ENCODE measurements around the gene TM4SF1. TPM values are rescaled to one million over a fixed set of nuclear protein-coding genes. Genes with fewer than 3 reads are reported as not detected.
"Not testable (repeated sequence)": the region's sequence is repeated elsewhere in the genome, so short reads cannot be mapped to it uniquely, and the experiment has no call there.

TM4SF1 gene
- total RNA-seq, 2 donors from 2014 or later: 30.8 to 48.7 TPM

DNA sequence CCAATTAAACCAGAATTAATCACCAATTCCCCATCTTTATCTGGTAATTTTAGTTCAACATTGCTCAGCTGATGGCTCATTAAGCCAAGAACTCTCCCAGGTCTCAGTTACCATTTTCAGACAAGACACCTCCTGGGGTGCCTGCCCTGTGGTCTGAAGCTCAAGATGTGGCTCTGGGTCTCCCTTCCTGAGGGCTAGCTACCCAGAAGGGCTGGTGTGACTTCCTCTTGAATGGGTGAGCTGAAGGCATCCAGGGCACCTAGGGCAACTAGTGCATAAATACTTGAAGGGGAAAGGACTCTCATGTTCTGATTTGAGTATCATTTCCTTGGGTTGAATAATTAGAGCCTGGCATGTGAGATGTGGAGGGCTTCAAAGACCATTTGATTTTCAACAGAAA lies 6.7 kb upstream of the TM4SF1 start:
- no peaks in the 10 kb centered on the region for H3K27me3 ChIP-seq
- no peaks in the 10 kb centered on the region for H3K9me3 ChIP-seq
- TF ChIP-seq, protein P1, sequence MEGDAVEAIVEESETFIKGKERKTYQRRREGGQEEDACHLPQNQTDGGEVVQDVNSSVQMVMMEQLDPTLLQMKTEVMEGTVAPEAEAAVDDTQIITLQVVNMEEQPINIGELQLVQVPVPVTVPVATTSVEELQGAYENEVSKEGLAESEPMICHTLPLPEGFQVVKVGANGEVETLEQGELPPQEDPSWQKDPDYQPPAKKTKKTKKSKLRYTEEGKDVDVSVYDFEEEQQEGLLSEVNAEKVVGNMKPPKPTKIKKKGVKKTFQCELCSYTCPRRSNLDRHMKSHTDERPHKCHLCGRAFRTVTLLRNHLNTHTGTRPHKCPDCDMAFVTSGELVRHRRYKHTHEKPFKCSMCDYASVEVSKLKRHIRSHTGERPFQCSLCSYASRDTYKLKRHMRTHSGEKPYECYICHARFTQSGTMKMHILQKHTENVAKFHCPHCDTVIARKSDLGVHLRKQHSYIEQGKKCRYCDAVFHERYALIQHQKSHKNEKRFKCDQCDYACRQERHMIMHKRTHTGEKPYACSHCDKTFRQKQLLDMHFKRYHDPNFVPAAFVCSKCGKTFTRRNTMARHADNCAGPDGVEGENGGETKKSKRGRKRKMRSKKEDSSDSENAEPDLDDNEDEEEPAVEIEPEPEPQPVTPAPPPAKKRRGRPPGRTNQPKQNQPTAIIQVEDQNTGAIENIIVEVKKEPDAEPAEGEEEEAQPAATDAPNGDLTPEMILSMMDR (IDR thresholded peaks at IDR 0.05): no peak
- H3K36me3 ChIP-seq: no peaks in the 10 kb centered on the region
- intact Hi-C loops (cut with DNase I): no loop called here
- peaks cover 14% of the 10 kb centered on the region for H3K4me1 ChIP-seq
- no peak overlapping the region for H3K27ac ChIP-seq
- no peak overlapping the region for H3K9ac ChIP-seq (ENCODE audit: low read depth in 2 of 2, low read length in 2 of 2)
- H3K4me3 ChIP-seq: no peak overlapping the region
- no peak for DNase-seq

DNA sequence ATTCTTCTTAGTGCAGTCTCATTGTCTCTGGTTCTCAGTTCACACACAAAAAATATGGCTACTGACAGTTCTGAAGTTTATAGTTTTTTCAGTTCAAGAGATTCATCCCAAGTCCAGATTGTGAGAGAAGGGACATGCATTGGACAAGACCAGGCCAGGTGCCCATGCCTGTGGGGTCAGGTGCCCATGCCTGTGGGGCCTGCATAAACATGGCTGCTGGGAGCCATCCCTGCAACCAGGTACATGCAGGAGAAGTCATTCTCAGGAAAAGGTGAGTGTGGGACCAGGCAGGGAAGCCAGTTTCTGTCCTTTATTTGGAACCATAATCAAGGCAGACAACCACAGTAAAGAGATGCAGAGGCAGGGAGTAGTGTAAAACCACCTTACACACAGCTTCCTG lies 6.3 kb upstream of the TM4SF1 start:
- intact Hi-C loops (cut with DNase I): no loop called here
- no peak for DNase-seq
- no peak overlapping the region for H3K4me3 ChIP-seq

DNA sequence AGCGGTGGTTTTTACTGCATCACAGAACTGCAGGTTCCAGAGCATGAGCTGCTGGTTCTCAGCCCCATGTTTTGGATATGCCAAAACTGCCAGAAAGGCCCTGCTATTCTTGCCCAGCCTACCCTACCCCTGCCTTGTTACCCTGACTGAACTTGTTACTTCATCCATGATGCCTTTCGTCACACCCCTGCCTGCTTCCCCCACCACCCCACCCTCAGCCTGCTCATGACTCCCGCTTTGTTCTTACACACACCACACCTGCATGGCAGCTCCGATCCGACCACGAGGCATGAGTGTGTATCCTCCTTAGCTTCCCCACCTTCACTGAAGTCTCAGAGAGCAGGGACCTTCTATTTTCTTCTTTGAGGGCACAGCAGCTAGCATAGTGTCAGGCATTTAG lies 5.1 kb upstream of the TM4SF1 start:
- H3K27ac ChIP-seq: no peak overlapping the region
- intact Hi-C loops (cut with DNase I): no loop called here
- DNase-seq: no peak
- peaks cover 17% of the 10 kb centered on the region for H3K4me1 ChIP-seq
- no peaks in the 10 kb centered on the region for H3K9me3 ChIP-seq
- no peak overlapping the region for H3K9ac ChIP-seq (ENCODE audit: low read depth in 2 of 2, low read length in 2 of 2)
- no peaks in the 10 kb centered on the region for H3K27me3 ChIP-seq
- TF ChIP-seq, protein P1 (IDR thresholded peaks at IDR 0.05): no peak
- no peak overlapping the region for H3K4me3 ChIP-seq
- no peaks in the 10 kb centered on the region for H3K36me3 ChIP-seq

More for the DNA sequence above, 6.3 kb upstream of the TM4SF1 start:
- no peaks in the 10 kb centered on the region for H3K36me3 ChIP-seq
- TF ChIP-seq, protein P1 (IDR thresholded peaks at IDR 0.05): no peak
- H3K9ac ChIP-seq (ENCODE audit: low read depth in 2 of 2, low read length in 2 of 2): no peak overlapping the region
- no peaks in the 10 kb centered on the region for H3K27me3 ChIP-seq
- no peak overlapping the region for H3K27ac ChIP-seq
- H3K4me1 ChIP-seq: peaks cover 17% of the 10 kb centered on the region
- H3K9me3 ChIP-seq: no peaks in the 10 kb centered on the region

DNA sequence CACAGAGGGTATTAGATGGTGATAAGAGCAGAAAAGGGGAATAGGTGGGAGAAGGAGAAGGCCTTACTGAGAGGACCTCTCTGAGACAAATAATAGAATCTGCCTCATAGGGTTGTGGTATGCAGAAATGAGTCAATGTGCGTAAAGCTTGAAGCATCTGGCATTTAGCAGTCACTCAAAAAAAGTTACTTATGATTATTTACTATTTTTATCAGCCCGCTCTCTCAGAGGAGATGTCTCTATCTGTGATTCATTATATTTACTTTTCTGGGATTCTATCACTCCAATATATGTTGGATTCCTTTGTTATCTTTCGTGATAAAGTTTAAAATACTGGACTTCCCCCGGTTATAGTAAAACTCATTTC lies 4.6 kb upstream of the TM4SF1 start:
- Histone ChIP-seq H3K36me3 (no peaks in the 10 kb centered on the region), H3K4me1 (peaks cover 15% of the 10 kb centered on the region), H3K4me3 (no peak overlapping the region)

DNA sequence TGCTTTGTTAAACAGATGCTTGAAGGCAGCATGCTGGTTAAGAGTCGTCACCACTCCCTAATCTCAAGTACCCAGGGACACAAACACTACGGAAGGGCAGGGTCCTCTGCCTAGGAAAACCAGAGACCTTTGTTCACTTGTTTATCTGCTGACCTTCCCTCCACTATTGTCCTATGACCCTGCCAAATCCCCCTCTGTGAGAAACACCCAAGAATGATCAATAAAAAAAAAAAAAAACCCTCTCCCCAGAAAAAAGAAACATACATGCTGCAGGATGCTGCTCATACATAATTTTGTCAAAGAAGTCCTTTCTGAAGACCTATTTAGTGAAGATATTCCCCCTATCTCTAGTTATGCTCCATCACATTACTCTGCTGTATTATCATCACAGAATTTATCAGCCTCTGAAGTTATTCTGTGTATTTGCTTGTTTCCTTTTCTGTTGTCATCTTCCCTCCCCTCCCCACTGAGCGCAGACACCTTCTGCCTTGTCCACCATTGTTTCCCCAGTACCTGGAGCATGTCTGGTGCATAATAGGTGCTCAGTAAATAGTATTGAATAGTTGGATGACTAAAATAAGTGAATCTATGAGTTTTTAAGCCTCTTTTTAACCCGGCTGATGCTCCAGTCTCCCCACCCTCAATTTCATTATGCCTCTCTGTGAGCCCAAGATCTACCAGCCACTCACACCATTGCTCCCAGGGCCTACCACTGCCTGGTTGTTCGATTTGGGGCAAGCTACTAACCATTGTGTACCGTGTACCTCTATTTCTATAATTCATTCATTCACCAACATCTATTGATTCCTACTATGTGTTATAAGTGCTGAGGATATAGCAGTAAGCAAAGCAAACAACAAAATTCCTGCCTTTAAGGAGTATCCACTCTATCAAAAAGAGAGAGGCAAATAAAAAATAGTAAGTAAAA lies 4.0 kb upstream of the TM4SF1 start:
- Histone ChIP-seq H3K4me3 (no peak overlapping the region), H3K36me3 (no peaks in the 10 kb centered on the region), H3K27ac (no peak overlapping the region), H3K9me3 (no peaks in the 10 kb centered on the region), H3K27me3 (no peaks in the 10 kb centered on the region), H3K9ac (ENCODE audit: low read depth in 2 of 2, low read length in 2 of 2) (no peak overlapping the region), H3K4me1 (peaks cover 10% of the 10 kb centered on the region)
- no peak for DNase-seq
- TF ChIP-seq, protein P1 (IDR thresholded peaks at IDR 0.05): no peak
- intact Hi-C loops (cut with DNase I): no loop called here

More for the DNA sequence above, 4.6 kb upstream of the TM4SF1 start:
- Histone ChIP-seq H3K27ac (no peak overlapping the region), H3K9me3 (no peaks in the 10 kb centered on the region), H3K27me3 (no peaks in the 10 kb centered on the region), H3K9ac (ENCODE audit: low read depth in 2 of 2, low read length in 2 of 2) (no peak overlapping the region)
- DNase-seq: no peak
- intact Hi-C loops (cut with DNase I): no loop called here
- TF ChIP-seq, protein P1 (IDR thresholded peaks at IDR 0.05): no peak

DNA sequence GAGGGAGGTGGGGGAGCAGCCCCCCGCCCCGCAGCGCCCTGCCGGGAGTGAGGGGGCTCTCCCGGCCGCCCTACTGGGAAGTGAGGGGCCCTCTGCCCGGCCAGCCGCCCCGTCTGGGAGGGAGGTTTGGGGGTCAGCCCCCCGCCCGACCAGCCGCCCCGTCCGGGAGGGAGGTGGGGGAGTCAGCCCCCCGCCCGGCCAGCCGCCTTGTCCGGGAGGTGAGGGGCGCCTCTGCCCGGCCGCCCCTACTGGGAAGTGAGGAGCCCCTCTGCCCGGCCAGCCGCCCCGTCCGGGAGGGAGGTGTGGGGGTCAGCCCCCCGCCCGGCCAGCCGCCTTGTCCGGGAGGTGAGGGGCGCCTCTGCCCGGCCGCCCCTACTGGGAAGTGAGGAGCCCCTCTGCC lies 2.8 kb upstream of the TM4SF1 start:
- H3K4me1 ChIP-seq; DNase-seq; H3K27ac ChIP-seq; H3K4me3 ChIP-seq; H3K27me3 ChIP-seq; H3K36me3 ChIP-seq; intact Hi-C loops (cut with DNase I); H3K9me3 ChIP-seq; H3K9ac ChIP-seq (ENCODE audit: low read depth in 2 of 2, low read length in 2 of 2): not testable (repeated sequence)

All from colonic mucosa (tissue), 4 donors.